HUES64 (cell line): ENCODE results near the gene MAP2.

Experiments
- H3K27ac ChIP-seq: 2 replicates; pipeline ENCODE4 v1.7.0; 2013; ENCODE audit warnings: low read depth, low read length, inconsistent platforms
- H3K27me3 ChIP-seq: 2 replicates; pipeline ENCODE4 v1.6.1; 2013; ENCODE audit warnings: mild to moderate bottlenecking, low read length; ENCODE audit not compliant: insufficient read depth
- H3K36me3 ChIP-seq: 2 replicates; pipeline ENCODE4 v1.6.1; 2013; ENCODE audit warnings: mild to moderate bottlenecking, low read length; ENCODE audit not compliant: insufficient read depth
- H3K4me1 ChIP-seq: 2 replicates; pipeline ENCODE4 v1.6.1; 2013; ENCODE audit warnings: mild to moderate bottlenecking, low read length, moderate library complexity; ENCODE audit not compliant: insufficient read depth
- H3K4me3 ChIP-seq: 2 replicates; pipeline ENCODE4 v1.5.1; 2013; ENCODE audit warnings: mild to moderate bottlenecking, low read length, moderate library complexity
- H3K9ac ChIP-seq: 2 replicates; pipeline ENCODE4 v1.6.1; 2013; ENCODE audit warnings: mild to moderate bottlenecking, low read depth, low read length
- H3K9me3 ChIP-seq: 2 replicates; pipeline ENCODE4 v1.6.1; 2013; ENCODE audit warnings: low read depth, low read length; ENCODE audit not compliant: insufficient read depth
- WGBS: fragments of 150-250, 120-280 bp; methylation state at CpG from one replicate; pipeline ENCODE4 v1.1.7; 2013; ENCODE audit warnings: missing lambda C conversion rate; 5-methylcytosine and 5-hydroxymethylcytosine counted together

Gene MAP2

DNA sequence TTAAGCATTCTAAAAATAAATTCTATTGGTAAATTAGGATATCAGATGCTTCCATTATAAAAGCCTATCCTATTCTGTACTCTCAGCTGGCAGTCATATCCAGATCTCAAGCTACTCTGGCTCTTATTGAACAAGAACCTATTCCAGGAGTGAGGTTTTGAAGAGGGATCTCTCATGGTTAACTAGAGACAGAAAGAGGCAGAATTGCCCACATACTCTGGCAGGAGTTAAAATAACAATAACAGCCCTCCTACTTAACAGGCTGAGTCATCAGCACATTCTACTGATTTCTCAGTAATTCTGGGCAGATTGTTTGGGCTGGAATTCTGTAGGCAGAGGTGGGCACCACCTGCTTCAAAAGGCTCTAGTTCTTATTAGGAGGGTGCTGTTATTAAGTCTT is 205.8 kb downstream of the MAP2 start:
- Histone ChIP-seq H3K9me3 (no peaks in the 10 kb centered on the region), H3K27me3 (no peaks in the 10 kb centered on the region), H3K27ac (peak overlapping the region; percentile 39), H3K36me3 (no peaks in the 10 kb centered on the region), H3K4me1 (peaks cover 18% of the 10 kb centered on the region; the same call in 1 of the 2 replicates), H3K4me3 (peak overlapping the region; percentile 19; the same call in 1 of the 2 replicates), H3K9ac (no peak overlapping the region)

DNA sequence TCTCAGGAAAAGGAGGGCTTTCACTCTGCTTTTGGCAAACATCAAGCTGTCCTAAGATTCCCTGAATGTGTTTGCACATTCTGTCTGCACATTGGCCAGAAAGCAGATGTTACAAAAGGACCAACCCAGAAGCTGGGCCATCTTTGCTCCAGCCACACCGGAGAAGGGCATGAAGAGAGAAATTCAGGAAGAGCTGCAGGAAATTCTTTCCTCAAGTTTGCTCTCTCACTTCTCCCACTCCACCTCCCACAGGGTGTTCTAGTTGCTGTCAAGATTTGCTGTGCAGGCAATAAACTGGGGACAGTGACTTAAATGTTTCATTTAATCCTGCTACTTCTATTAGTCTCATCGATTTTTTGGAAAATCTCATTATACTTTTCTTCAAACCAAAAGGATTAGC is 210.1 kb downstream of the MAP2 start:
- no peak overlapping the region for H3K4me3 ChIP-seq
- peaks cover 27% of the 10 kb centered on the region; the same call in 1 of the 2 replicates for H3K4me1 ChIP-seq
- H3K27ac ChIP-seq = no peak overlapping the region
- H3K36me3 ChIP-seq = no peaks in the 10 kb centered on the region
- H3K27me3 ChIP-seq = no peaks in the 10 kb centered on the region
- WGBS = 92% methylated on average over 2 of the region's 2 CpGs
- H3K9me3 ChIP-seq = no peaks in the 10 kb centered on the region
- H3K9ac ChIP-seq = no peak overlapping the region

DNA sequence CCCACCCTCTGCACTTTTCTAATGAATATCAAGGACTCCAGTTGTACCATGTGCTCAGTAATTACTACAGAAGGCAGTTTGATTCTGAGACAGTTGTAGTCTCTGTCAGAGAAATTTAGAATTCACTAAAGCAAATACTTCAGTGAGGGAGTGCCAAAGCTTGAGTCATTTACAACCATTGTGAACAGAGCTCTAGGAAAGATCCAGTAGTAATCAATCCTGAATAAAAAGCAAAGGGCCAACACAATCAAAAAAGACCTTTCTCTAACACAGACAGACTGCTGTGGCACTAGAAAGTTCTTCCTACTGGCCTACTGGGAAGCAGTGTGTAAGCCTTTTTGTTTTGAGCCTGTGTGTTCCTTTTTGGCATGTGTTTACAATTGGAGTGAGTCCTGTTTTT is 212.2 kb downstream of the MAP2 start:
- Histone ChIP-seq H3K4me3 (no peak overlapping the region), H3K9me3 (no peaks in the 10 kb centered on the region), H3K36me3 (no peaks in the 10 kb centered on the region), H3K9ac (0 out of 2 replicates have a peak overlapping the region, but pooled peaks have one; percentile 1), H3K27ac (no peak overlapping the region), H3K4me1 (peaks cover 13% of the 10 kb centered on the region; the same call in 1 of the 2 replicates), H3K27me3 (no peaks in the 10 kb centered on the region)

DNA sequence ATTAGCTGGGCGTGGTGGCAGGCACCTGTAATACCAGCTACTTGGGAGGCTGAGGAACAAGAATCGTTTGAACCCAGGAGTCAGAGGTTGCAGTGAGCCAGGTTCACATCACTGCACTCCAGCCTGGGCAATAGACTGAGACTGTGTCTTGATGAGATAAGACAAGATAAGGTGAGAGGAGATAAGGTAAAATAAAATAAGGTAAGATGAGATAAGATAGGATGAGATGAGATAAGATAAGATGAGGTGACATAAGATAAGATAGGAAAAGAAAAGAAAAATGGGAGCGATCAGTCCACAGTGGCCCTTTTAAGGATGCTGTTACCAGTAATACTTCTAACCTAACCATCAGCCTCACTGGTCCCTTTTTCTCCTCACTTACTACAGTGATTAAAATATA is 213.4 kb downstream of the MAP2 start:
- no peak overlapping the region for H3K4me3 ChIP-seq
- peaks cover 16% of the 10 kb centered on the region; the same call in 1 of the 2 replicates for H3K4me1 ChIP-seq
- H3K27ac ChIP-seq = no peak overlapping the region
- H3K9me3 ChIP-seq = no peaks in the 10 kb centered on the region
- no peak overlapping the region for H3K9ac ChIP-seq
- 93% methylated on average over 3 of the region's 3 CpGs for WGBS
- H3K27me3 ChIP-seq = no peaks in the 10 kb centered on the region
- no peaks in the 10 kb centered on the region for H3K36me3 ChIP-seq

DNA sequence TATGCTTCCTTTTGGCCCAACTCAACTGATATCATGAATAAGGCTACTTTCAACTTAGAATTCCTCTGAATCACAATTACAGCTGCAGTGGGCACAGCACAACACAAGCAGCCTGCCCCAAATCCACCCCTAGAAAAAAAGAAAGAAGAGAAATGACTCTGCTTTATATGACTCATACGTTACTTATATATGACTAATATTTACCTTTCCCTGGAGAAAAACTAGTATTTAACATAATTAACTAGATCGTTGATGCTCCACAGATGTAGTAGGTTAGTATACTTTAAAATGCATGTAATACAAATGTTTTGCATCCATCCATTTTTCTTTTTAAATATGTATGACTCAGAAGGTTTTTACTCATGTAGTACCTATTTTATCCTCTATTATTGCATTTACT is 214.5 kb downstream of the MAP2 start:
- H3K27ac ChIP-seq = no peak overlapping the region
- WGBS = no CpG with 5 or more reads among the region's 2 CpGs

DNA sequence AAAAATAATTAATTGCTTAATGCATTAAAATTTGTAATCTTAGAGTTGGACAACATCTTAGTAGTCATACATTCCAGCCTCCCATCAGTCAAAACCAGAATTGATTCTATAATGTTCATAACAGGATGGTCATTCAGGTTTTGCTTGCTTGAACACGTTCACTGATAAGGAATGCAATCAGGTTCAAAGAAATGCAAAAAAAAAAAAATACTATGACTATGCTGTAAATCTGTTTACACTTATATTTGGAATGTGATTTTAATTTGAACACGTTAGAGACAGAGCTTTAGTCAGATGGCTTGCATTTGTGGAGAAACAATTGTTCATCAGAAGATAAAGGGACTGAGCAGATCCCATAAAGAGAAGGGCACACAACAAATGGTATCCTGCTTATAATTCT is 216.5 kb downstream of the MAP2 start:
- Histone ChIP-seq H3K27ac (no peak overlapping the region), H3K27me3 (no peaks in the 10 kb centered on the region), H3K9me3 (no peaks in the 10 kb centered on the region), H3K9ac (no peak overlapping the region), H3K4me1 (peaks cover 18% of the 10 kb centered on the region; the same call in 1 of the 2 replicates), H3K36me3 (no peaks in the 10 kb centered on the region), H3K4me3 (no peak overlapping the region)
- WGBS = 100% methylated on average over 1 of the region's 2 CpGs

More for the DNA sequence above, 214.5 kb downstream of the MAP2 start:
- no peaks in the 10 kb centered on the region for H3K27me3 ChIP-seq
- peaks cover 18% of the 10 kb centered on the region; the same call in 1 of the 2 replicates for H3K4me1 ChIP-seq
- H3K4me3 ChIP-seq = no peak overlapping the region
- no peak overlapping the region for H3K9ac ChIP-seq
- no peaks in the 10 kb centered on the region for H3K9me3 ChIP-seq
- H3K36me3 ChIP-seq = no peaks in the 10 kb centered on the region

DNA sequence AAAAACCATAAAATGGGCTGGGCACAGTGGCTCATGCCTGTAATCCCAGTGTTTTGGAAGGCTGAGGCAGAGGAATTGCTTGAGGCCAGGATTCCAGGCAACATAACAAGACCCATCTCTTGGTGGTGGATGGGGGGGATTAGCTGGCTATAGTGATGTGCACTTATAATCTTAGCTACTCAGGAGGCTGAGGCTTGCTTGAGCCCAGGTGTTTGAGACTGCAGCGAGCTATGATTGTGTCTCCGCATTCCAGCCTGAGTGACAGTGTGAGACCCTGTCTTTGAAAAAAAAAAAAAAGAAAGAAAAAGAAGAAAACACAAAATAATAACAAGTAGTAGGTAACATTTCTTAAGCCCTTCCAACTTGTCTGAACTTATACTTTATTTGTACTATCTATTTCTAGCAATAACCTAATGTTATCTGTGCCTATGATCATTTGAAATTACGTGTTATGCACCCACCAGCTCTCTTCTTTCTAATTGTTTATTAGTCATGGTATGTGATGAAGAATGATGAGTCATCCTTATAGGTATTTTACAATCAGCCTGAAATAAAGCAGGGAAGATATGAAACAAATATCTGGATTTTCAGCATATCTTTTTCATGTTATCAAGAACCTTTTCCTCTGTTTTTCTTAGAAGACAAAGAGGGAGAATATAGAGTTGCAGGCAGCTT is 218.4 kb downstream of the MAP2 start:
- H3K27ac ChIP-seq = no peak overlapping the region
- 94% methylated on average over 2 of the region's 3 CpGs for WGBS
- H3K9me3 ChIP-seq = no peaks in the 10 kb centered on the region
- no peaks in the 10 kb centered on the region for H3K27me3 ChIP-seq
- no peaks in the 10 kb centered on the region for H3K36me3 ChIP-seq
- peaks cover 8% of the 10 kb centered on the region; the same call in 1 of the 2 replicates for H3K4me1 ChIP-seq
- no peak overlapping the region for H3K4me3 ChIP-seq
- H3K9ac ChIP-seq = no peak overlapping the region

DNA sequence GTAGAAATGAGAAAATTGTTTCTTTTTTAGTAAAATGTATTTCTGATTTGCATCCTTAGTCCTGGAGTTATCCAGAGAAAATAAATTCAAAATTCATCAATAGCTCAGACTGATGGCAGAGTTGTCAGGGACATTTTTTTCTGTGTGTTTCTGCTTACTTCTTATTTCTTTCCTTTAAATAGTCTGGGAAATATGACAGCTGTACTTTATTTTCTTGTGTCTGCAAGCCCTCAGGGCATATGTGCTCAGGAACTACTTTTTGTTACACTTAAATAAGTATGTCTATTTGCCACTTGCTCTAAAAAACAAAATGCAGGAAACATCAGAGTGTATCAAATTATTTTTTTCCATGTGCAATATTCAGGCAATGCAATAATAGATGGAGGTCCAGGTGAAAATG is 221.0 kb downstream of the MAP2 start:
- no peak overlapping the region for H3K27ac ChIP-seq
- peaks cover 5% of the 10 kb centered on the region; the same call in 1 of the 2 replicates for H3K4me1 ChIP-seq
- H3K9ac ChIP-seq = no peak overlapping the region
- no peaks in the 10 kb centered on the region for H3K27me3 ChIP-seq
- H3K36me3 ChIP-seq = no peaks in the 10 kb centered on the region
- H3K4me3 ChIP-seq = no peak overlapping the region
- no peaks in the 10 kb centered on the region for H3K9me3 ChIP-seq

DNA sequence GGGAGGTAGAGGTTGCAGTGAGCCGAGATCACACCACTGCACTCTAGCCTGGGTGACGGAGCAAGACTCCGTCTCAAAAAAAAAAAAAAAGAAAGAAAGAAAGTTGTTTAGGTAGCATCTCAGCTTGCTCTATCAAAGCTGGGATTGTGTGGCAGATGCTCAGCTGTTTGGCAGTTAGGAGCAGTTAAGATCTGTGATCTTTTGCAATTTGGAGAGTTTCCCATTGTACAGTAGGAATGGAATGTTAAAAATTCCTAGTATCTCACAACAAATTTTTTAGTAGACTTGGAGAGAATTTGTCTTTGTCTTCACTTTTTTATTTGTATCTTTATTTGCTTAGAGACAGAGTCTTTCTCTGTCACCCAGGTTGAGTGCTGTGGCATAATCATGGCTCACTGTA is 224.9 kb downstream of the MAP2 start:
- Histone ChIP-seq H3K4me3 (no peak overlapping the region), H3K9me3 (no peaks in the 10 kb centered on the region), H3K27ac (no peak overlapping the region), H3K27me3 (no peaks in the 10 kb centered on the region), H3K9ac (no peak overlapping the region), H3K36me3 (no peaks in the 10 kb centered on the region), H3K4me1 (no peaks in the 10 kb centered on the region; the same call in 1 of the 2 replicates)
- WGBS = 85% methylated on average over 3 of the region's 3 CpGs

DNA sequence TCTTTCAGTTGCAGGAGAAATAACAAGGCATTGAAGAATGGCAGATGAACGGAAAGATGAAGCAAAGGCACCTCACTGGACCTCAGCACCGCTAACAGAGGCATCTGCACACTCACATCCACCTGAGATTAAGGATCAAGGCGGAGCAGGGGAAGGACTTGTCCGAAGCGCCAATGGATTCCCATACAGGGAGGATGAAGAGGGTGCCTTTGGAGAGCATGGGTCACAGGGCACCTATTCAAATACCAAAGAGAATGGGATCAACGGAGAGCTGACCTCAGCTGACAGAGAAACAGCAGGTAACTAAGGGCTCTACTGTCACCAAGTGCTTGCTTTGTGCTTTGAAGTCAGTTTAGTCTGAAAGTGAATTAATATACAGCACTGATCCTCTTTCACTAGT is 229.3 kb downstream of the MAP2 start:
- no peak overlapping the region for H3K27ac ChIP-seq
- no peak overlapping the region for H3K4me3 ChIP-seq
- H3K36me3 ChIP-seq = no peaks in the 10 kb centered on the region
- no peaks in the 10 kb centered on the region for H3K27me3 ChIP-seq
- H3K9ac ChIP-seq = no peak overlapping the region
- no peaks in the 10 kb centered on the region; the same call in 1 of the 2 replicates for H3K4me1 ChIP-seq
- 71% methylated on average over 6 of the region's 6 CpGs for WGBS
- no peaks in the 10 kb centered on the region for H3K9me3 ChIP-seq

DNA sequence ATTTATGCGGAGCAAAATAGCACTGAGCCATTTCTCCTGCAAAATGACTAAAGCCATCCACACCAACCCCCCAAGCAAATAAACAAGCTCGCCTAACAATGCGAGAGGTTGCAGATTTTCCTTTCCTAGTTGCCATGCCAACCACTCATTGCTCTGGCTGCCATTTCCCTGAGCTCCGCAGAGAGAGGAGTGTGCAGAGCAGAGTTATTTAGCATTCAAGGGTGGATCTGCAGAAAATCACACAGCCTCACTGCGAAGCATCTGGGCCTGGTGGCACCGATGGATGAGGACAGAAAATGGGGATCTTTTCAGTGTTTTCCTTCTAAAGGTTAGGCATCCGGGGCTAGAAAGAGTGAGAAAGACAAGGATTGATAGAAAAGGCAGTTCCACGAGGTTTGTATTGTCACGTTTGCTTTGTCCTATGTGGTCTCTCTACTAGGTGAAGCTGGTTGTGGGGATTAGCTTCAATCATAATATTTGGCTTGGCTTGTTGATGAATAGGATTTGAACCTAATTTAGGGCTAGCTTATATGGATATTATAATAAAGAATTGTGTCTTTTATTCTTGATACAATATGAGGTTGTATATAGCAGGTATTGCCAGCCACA is 237.5 kb downstream of the MAP2 start:
- Histone ChIP-seq H3K4me1 (peaks cover 29% of the 10 kb centered on the region), H3K9ac (no peak overlapping the region; the same call in 1 of the 2 replicates), H3K27me3 (no peaks in the 10 kb centered on the region), H3K27ac (no peak overlapping the region), H3K36me3 (no peaks in the 10 kb centered on the region), H3K9me3 (no peaks in the 10 kb centered on the region), H3K4me3 (peak overlapping the region; percentile 12; the same call in 1 of the 2 replicates)
- WGBS = 56% methylated on average over 8 of the region's 9 CpGs
